Fibroblast of peridontal ligament (primary cell): Measurements from ENCODE around the gene TMEM231.
A peak's percentile ranks its signal among the peaks of the same experiment; 100 is the strongest.
"Not testable (repeated sequence)": the region's sequence is repeated elsewhere in the genome, so short reads cannot be mapped to it uniquely, and the experiment has no call there.

Source experiments
- DNase-seq: peaks from one replicate; pipeline ENCODE4 v3.0.0-alpha.2; 2010; ENCODE audit errors: extremely low read depth

Gene TMEM231

DNA sequence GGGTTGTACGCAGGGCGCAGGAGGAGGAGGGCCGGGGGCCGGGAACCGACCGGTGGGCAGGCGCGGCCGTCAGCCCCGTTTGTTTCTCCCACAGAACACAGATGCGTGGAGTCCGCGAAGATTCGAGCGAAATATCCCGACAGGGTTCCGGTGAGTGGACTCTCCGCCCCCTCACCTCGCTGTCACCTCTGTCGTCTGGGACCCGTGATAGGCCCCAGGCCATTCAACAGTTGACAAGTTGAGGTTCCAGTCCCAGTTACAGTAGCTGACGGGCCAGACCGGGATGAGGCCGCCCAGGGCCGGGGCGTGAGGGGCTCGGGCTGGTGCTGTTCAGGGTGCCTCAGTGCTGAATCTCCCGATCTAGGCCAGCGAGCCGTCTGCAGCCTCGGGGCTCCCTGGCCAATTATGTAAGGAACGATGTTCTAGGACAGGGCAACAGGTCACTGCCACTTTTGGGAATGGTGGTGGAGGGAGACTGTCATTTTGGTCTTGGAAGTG lies 10.8 kb upstream of the TMEM231 start:
- DNase-seq = no peak

DNA sequence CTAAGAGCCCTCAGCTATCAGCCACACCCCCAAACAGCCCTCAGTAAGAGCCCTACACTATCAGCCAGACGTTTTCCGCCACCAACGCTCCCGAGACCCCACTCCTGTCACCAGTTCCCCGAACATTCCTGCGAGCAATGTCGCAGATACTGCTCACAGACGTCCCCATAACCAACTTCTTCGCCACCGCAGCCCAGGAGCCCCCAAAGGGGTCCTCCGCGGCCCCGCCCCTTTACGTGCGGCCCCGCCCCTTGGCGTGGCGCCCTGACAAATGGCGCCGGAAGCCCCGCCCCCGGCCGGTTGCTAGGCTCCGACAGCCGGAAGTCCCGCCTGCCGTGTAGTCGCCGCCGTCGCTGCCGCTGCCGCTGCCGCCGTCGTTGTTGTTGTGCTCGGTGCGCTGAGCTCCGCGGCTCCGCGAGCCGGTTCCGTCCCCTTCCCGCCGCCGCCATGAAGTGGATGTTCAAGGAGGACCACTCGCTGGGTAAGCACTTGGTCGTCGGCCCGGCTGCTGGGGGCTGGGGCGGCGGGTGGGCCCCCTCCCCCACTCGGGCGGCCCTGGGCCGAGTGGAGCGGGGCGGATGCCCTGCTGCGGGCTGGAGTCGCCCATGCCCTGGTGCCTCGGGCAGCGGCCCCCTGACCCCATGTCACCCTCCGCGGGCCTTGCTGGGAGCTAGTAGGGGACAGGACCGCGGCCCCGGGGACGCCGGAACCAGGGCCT lies 10.1 kb upstream of the TMEM231 start, which contains the start of gene GABARAPL2:
GABARAPL2 (plus strand) TSS at position 340 of the 718 bp plus-strand sequence; CDS start at position 448, 108 bp downstream.
- DNase-seq = peak; percentile 57

DNA sequence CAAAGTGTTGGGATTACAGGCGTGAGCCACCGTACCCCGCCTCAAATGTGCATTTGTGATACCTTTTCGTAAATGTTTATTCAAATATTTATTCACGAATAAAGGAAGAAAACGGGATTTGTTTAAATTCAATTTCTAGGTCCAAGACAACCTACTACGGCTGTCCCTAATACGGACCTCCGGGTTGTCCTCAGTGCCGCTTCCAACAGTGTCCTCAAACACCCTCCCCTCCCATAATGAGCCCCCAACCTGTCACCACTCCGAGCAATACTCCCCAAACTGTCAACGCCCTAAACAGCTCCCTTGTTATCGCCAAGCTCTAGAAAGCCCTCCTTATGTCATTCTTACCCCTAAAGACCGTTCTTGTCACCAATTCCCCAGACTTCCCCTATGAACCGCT lies 9.6 kb upstream of the TMEM231 start:
- no peak for DNase-seq

DNA sequence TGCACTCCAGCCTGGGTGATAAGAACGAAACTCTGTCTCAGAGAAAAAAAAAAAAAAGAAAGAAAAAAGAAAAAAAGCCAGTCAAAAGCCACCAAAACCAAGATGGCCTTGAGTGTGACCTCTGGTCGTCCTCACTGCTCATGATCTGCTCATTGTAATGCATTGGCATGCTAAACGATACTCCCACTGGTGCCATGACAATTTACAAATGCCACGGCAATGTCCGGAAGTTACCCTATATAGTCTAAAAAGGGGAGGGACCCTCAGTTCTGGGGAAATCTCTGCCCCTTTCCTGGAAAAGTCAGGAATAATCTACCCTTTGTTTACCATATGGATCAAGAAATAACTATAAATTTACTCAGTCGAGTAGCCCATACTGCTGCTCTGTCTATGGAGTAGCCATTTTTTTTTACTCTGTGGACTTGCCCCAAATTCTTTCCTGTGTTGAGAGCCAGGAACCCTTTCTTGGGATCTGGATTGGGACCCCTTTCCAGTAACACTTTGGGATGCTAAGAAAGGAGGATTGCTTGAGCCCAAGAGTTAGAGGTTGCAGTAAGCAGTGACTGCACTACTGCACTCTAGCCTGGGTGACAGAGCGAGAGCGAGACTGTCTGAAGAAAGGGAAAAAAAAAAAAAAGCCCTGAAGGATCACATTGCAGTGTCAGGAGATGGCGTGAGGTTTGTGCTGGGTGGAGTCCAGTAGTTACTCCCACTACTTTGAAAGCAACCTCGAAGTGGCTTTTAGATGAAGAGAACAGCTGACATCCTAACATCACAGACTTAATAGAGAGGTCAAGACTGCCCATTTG lies 3.7 kb upstream of the TMEM231 start:
- DNase-seq = peak; percentile 78

DNA sequence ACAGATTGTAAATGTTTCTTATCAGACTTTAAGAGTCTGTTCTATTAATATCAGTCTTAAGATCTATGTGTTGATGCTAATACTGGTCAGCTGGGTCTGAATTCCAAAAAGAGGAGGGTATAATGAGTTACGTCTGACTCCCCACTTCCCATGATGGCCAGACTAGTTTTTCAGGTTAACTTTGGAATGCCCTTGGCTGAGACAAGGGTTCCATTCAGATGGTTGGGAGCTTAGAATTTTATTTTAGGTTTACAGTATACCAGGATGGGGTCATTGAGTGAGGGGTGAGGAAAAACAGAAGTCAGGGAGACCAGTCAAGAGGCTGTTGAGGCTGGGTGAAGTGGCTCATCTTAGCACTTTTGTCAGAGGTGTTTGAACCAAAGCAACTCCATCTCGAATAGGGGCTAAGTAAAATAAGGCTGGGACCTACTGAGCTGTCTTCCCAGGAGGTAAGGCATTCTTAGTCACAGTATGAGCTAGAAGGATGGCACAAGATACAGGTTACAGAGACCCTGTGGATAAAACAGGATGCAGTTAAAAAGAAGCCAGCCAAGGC lies 2.9 kb upstream of the TMEM231 start:
- no peak for DNase-seq

DNA sequence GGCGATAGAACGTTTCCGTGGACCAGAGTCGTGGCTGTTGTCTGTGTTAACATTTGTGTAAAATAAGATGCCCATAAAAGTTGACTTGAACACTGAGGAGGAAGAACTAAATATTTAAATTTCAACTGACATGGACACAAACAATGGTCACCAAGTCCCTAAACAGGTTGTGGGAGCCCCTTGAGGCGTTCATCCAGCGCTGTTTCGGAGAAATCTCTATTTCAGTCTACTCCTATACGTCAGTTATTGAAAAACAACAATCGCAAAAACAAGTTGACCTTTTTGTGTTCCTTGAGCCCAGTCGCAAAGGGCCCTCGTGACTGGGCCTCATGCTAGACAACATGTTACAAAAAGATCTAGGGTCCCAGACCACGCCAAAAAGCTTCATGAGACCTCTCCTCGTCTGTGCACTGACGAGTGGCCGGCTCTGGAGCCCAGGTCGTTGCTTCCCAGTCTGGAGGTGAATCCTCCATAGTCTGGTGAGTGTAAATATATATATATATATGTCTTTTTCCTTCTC lies 439 bp upstream of the TMEM231 start:
- no peak for DNase-seq

DNA sequence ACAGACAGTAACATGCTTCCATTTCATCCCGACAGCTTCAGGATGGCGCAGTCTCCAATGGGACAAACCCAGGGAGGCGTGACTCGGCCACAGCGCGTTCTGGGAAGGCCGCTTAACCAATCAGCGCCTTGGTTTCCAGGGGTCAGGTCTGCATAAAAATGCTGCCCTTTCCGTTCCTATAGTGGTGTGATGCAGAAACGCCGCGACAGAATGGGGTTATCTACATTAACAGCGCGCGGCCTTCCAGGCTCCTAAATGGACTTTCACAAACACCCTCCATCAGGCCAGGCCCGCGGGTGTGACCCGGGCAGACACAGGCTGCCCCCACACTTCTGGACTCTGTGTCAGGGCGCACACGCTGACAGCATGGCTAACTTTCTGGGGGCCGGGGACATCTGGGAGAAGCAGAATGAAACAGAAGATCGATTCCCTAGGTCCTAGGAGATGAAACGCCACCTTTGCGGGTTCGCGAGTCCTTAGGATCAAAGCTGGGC lies 792 bp downstream of the TMEM231 start:
- peak; percentile 89 for DNase-seq

DNA sequence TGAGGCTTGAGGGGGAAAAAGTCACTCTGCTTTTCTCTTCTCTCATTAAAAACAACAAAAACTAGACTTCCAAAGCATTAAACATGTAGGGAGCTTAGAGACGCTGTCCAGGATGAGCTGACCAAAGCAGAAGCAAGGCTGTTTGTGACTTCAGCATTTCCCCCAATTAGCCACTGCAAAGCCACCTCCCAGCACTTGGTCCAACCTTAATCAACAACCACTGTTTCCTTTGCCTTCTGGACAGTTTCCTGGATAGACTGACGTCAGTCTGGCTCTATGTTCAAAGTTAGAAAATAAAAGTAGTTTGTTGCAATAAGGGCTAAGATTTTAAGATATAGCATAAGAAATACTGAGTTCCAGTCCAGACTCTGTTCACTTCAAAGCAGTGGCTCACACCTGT lies 3.1 kb downstream of the TMEM231 start:
- DNase-seq = no peak

DNA sequence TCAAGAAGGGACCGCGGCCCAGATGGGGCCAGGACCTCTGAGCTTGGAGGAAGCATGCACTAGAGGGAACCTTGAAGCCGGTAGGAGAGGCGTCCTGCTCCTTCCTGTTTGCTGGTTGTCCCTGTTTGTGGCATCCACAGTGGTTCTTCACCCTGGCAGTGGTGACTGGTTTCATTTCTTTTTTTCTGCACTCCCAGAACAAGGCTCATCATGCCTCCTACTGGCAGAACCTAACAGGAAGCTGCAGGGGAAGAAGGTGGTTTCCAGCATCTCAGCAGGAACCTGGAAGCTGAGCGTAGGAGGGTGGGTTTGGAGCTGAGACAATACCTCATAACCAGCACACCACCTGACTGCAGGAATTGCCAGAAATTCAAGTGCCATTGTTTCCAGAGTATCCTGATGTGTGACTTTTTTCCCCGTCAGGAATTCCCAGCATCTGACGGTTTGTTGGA lies 5.8 kb downstream of the TMEM231 start:
- peak; percentile 47 for DNase-seq

DNA sequence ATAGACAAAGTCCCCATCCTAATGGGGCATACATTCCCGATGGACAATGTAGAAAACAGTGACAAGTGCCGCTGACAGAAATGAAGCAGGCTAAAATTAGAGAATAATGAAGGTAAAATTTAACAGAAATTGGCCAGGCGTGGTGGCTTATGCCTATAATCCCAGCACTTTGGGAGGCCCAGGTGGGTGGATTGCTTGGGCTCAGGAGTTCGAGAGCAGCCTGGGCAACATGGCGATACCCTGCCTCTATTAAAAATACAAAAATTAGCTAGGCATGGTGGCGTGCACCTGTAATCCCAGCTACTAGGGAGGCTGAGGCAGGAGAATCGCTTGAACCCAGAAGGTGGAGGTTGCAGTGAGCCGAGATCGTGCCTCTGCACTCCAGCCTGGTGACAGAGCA lies 7.6 kb downstream of the TMEM231 start:
- not testable (repeated sequence) for DNase-seq

DNA sequence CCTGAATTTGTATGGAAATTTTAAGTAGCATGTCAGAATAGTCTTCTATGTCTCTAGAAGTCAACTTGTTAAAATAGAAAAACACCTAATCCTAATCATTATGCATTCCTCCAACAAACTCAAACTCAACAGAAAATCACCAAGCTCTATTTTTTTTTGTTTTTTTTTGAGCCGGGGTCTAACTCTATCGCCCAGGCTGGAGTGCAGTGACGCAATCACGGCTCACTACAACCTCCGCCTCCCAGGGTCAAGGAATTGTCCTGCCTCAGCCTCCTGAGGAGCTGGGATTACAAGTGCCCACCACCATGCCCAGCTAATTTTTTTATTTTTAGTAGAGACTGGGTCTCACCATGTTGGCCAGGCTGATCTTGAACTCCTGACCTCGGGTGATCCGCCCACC lies 9.8 kb downstream of the TMEM231 start:
- DNase-seq = no peak

DNA sequence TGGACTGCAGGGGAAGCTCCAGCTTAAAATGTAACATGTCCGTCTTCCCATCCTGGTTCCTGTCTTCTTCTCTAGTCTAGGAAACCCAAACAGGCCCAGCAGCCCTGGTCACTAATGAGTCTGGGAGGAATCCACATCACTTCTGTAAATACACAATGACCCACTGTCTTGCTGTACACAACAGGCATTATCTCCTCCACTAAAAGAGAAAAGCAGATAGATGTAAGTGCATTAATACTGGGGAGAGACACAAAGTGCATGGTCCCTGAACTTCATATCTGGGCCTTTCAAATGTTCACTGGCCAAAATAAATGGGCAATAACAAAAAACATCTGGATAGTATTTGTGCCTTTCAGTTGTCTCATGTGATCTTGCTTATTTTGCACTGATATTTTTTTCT lies 10.2 kb downstream of the TMEM231 start:
- not testable (repeated sequence) for DNase-seq

DNA sequence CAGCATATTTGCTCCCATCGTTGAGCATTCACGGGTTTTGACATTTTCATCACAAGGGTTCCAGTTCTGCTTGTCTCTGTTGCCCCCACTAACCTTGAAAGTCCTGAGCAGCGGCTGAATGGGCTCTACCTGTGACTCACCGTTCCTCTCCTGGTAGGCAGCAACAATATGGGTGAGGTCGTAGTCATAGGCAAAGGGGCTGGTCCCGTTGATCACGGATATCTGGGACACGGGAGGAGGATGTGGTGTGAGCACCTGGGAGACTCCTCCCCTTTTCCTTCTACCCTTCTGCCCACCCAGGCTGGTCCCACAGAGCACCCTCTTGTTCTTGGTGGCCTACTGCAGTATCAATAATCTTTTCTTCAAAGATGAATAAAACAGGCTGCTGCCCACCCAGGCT lies 13.6 kb downstream of the TMEM231 start:
- DNase-seq = not testable (repeated sequence)

DNA sequence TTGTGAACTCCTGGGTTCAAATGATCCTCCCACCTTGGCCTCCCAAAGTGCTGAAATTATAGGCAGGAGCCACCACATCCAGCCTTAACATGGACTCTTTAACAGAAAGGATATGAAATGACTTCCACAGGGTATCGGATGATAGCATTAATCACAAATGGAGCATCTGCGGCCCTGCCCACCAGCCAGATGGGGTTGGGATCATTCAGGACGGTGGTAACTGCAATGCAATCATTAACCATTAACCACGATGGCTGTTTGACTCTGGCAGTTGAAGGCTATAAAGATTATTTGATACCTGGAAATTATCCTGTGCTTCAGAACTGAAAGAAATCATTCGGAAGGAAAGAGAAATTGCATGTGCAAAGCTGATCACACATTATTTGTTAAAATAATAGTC lies 14.8 kb downstream of the TMEM231 start:
- no peak for DNase-seq

DNA sequence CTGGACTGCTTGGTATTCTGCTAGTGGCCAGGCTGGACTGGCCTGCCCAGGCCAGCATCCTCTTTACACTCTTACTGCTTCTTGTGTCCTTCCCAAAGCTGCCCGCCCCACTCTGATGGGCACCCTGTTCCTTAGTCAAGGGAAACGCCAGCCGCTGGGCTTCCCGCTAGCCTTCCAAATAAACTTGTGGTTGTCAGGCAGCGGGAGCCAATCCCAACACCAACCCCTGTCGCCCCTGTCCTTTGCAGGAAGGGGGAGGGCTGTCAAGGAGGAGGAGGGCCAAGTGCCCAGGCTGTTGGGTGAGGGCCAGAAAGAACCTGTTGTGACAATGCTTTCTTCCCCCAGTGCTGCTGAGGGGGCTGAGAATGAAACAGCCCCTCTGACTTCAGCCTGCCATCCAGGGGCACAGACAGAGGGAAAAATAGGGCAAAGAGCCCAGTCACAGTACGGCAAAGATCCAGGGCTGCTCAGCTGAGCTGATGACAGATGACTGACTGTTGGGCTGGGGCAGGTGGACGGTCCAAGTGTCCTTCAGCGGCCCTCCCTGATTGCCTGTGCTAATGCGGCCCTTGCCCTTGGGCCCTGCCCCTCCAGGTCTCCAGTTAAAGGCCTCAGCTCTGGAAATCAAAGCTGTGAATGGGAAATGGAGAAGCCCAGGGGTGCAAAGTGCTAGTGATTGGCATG lies 17.0 kb downstream of the TMEM231 start:
- not testable (repeated sequence) for DNase-seq

DNA sequence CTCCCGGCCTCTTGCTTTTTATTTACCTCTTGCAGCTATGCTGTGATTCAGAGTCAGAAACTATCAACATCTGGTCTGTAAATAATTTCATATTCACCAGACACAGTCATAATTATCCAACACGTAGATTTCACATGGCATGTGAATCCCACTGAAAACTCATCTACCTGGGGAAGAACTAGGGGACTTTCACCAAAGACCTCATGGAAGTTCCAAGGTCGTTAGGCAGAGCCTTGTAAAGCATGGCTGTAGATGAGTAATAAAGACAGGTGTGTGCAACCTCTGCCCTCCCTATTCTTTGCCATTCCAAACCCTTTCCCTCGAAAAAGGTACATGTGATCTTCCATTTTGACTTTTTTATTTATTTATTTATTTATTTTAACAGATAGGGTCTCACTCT lies 18.3 kb downstream of the TMEM231 start:
- DNase-seq = no peak

DNA sequence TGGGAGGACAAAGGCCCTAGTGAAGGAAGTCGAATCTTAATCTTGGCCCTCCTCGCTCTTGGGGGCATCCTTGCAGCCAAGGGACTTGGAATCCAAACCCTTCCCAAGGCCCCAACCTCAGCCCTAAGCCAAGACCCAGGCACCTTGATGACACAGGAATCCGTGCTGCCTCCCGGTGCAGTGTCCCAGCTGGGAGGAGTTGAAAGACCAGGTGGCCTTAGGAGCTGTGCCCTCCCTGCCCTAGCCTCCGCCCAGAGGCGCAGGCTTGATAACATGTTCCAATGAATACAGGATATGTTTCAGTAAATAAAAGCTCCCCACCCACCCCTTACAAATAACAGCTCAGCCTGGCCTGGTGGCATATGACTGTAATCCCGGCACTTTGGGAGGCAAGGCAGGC lies 20.2 kb downstream of the TMEM231 start, which contains the start of gene CHST5:
CHST5 (minus strand) TSS at position 208 of the 400 bp plus-strand sequence. CDS start 5,724 bp downstream, outside the sequence.
- no peak for DNase-seq

DNA sequence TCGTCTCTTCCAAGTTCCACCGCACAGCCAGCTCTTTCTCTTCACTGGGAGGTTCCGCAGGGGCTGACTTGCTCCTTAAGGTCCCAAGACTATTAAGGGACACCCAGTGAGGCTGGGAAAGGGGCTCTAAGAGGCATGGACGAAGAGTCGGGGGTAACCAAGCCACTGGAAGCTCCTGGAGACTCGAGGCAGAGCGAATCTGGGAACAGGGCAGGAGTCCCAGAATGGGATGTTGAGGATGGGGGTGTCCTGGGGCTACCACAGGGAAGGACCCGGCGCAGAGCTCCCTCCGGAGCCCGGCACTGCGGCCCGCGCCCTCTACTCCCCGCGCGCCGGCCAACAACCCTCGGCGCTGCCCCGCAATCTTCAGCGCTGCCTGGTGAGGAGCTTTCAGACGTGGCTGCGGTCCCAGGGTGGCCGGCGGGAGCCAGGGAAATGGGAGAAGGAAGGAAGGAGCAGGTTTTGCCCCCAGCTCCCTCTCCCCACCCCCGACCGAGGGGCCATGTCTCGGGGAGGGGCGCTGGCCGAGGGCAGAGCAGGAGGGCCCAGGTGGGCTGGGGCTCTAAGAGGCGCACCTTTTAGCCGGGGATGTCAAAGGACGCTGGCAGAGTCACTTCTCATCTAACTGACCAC lies 20.7 kb downstream of the TMEM231 start:
- no peak for DNase-seq

DNA sequence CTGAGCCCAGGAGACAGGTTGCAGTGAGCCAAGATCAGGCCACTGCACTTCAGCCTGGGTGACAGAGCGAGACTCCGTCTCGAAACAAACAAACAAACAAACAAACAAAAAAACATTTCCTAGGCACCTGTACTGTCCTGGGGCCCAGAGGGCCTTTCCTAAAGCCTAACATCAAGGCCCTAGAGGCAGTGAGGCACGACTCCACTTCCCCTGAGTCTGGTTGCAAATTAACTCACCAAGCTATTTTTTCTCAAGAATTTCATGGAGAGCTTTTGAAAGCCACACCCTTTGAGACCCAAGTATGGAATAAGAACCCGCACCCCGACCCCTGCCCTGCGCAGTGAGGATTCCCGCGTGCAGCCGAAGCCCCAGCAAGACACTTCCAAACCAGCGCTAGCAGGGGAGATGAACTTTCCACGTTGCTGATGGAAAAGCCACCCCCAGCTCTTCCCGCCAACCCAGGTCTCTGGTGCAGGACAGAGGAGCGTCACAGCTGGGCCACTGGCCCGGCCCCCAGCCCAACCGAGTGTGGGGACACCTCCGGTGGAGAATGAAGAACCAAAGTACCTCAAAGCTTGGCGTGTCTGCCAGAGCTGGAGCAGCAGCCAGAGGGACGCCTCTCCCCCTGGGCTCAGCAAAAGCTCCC lies 21.4 kb downstream of the TMEM231 start:
- no peak for DNase-seq

DNA sequence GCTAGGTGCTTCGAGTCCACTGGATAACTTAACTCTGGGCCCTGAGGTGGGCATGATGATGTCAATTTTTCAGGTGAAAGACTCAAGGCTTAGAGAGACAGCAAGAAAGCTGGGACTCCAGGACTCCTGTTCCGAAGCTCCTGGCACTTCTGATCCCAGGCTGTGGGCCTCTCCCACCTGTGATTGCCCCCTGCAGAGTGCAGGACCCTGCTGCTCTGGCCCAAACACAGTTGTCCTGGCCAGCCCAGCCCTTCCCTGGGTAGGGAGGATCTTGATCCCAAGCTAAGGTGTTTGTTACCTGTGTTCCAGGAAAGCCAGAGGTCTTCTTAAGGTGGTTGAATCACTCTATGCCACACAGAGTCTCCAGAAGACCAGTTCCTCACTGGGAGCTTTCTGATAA lies 23.3 kb downstream of the TMEM231 start:
- no peak for DNase-seq
